HepG2 (cell line): ENCODE results near the gene ENTHD1.

Experiments used
- HMGXB4 ChIP-seq, 2 experiments: sonication (generic) in 1 of 2; formaldehyde crosslinking in 1 of 2; IDR thresholded peaks; 2 replicates each; pipeline versions ENCODE4 v1.4.0 to v1.6.1; 2018 to 2020; ENCODE audit warnings: missing genetic modification reagents in 2 of 2, borderline replicate concordance in 1 of 2, low read depth in 1 of 2, mild to moderate bottlenecking in 1 of 2, missing biosample characterization in 1 of 2
- MTA3 ChIP-seq: sonication (generic); formaldehyde crosslinking; IDR thresholded peaks from 2 replicates; pipeline ENCODE4 v1.4.0; 2020; ENCODE audit warnings: missing genetic modification reagents
- MZF1 ChIP-seq: sonication (generic); formaldehyde crosslinking; IDR thresholded peaks from 2 replicates; pipeline ENCODE4 v1.8.1; 2023; ENCODE audit warnings: mild to moderate bottlenecking, missing genetic modification reagents, borderline replicate concordance
- RFX5 ChIP-seq: IDR thresholded peaks from 2 replicates; pipeline ENCODE4 v1.6.1; 2011; ENCODE audit warnings: low read depth, low read length, improper control_type of control experiment
- SATB2 ChIP-seq: sonication (generic); formaldehyde crosslinking; IDR thresholded peaks from 2 replicates; pipeline ENCODE4 v1.5.0; 2020; ENCODE audit warnings: missing genetic modification reagents
- TP53 ChIP-seq: sonication (generic); formaldehyde crosslinking; conservative IDR thresholded peaks from 2 replicates; pipeline ENCODE4 v1.4.0; 2020; ENCODE audit warnings: missing genetic modification reagents
- ZNF281 ChIP-seq: sonication (generic); formaldehyde crosslinking; IDR thresholded peaks from 2 replicates; pipeline ENCODE4 v1.4.0; 2020; ENCODE audit warnings: missing genetic modification reagents, borderline replicate concordance
- ZNF431 ChIP-seq: sonication (generic); formaldehyde crosslinking; IDR thresholded peaks from 2 replicates; pipeline ENCODE4 v1.9.0; 2022; ENCODE audit warnings: missing genetic modification reagents, low read depth, mild to moderate bottlenecking, borderline replicate concordance

- TF ChIP-seq ZNF431 (CRISPR knock-in tag), result no peak
- no peak for TF ChIP-seq MZF1
- TF ChIP-seq ZNF281 (CRISPR knock-in tag), result no peak
- TF ChIP-seq SATB2 (CRISPR knock-in tag), result no peak
- TF ChIP-seq MTA3 (CRISPR knock-in tag), result no peak
- TF ChIP-seq HMGXB4 (CRISPR knock-in tag; IDR thresholded peaks at IDR 0.05; ENCODE audit: borderline replicate concordance in 1 of 2, low read depth in 1 of 2), result no peak
- TF ChIP-seq TP53, result no peak
- no peak for TF ChIP-seq RFX5
Measured at GRCh38 chr22:39821008-39821407, 72.6 kb downstream of the ENTHD1 start.
